Measurements from ENCODE around the gene MSI2.

The MSI2 gene

GRCh38 chr17:57568340-57568739 lies 312.0 kb downstream of the MSI2 start:
- DNase-seq (ENCODE audit: low read depth), result no peak
- no peak for TF ChIP-seq CTCF (IDR thresholded peaks at IDR 0.05; ENCODE audit: control insufficient read depth, insufficient read depth, low read depth, low read length, missing control alignments)
- no peak overlapping the region for H3K4me3 ChIP-seq (ENCODE audit: control insufficient read depth, low read depth, low read length)

GRCh38 chr17:57569021-57569420 lies 312.7 kb downstream of the MSI2 start:
- no peak overlapping the region for H3K4me3 ChIP-seq (ENCODE audit: control insufficient read depth, low read depth, low read length)
- no peak for TF ChIP-seq CTCF (IDR thresholded peaks at IDR 0.05; ENCODE audit: control insufficient read depth, insufficient read depth, low read depth, low read length, missing control alignments)
- DNase-seq (ENCODE audit: low read depth), result no peak

- no peak for TF ChIP-seq CTCF (IDR thresholded peaks at IDR 0.05; ENCODE audit: control insufficient read depth, insufficient read depth, low read depth, low read length, missing control alignments)
- no peak for DNase-seq (ENCODE audit: low read depth)
These were observed 313.5 kb downstream of the MSI2 start for GRCh38 chr17:57569853-57570252.

GRCh38 chr17:57570724-57571344 lies 314.5 kb downstream of the MSI2 start:
- H3K4me3 ChIP-seq (ENCODE audit: control insufficient read depth, low read depth, low read length), result no peak overlapping the region
- no peak for TF ChIP-seq CTCF (IDR thresholded peaks at IDR 0.05; ENCODE audit: control insufficient read depth, insufficient read depth, low read depth, low read length, missing control alignments)
- DNase-seq (ENCODE audit: low read depth), result no peak

More at GRCh38 chr17:57569853-57570252, 313.5 kb downstream of the MSI2 start:
- H3K4me3 ChIP-seq (ENCODE audit: control insufficient read depth, low read depth, low read length), result no peak overlapping the region

DNA sequence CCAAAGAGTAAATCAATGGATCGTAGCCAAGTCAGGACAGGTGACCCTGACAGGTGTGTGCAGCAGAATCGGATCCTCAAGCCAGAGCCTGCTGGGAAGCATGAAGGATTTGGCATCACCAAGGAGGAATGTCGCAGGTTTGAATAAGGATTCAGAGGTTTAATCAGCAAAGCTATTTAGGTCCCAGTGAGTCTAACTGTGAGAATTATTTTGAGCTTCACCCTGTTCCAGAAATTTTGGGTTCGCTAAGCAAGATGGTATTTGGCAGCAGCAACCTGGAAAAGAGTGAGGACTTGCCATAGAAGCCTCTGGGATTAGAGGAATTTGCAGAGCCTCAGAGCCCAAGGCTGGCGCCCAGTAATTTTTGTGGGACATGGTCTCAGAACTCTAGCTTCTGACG lies 315.7 kb downstream of the MSI2 start:
- H3K4me3 ChIP-seq (ENCODE audit: control insufficient read depth, low read depth, low read length), result no peak overlapping the region
- TF ChIP-seq CTCF (IDR thresholded peaks at IDR 0.05; ENCODE audit: control insufficient read depth, insufficient read depth, low read depth, low read length, missing control alignments), result no peak
- no peak for DNase-seq (ENCODE audit: low read depth)

GRCh38 chr17:57572600-57572999 lies 316.3 kb downstream of the MSI2 start:
- H3K4me3 ChIP-seq (ENCODE audit: control insufficient read depth, low read depth, low read length), result no peak overlapping the region
- no peak for DNase-seq (ENCODE audit: low read depth)
- no peak for TF ChIP-seq CTCF (IDR thresholded peaks at IDR 0.05; ENCODE audit: control insufficient read depth, insufficient read depth, low read depth, low read length, missing control alignments)

All from AG09309 (cell line).